ENCODE results near the gene GRM1. TPM values are rescaled to one million over a fixed set of nuclear protein-coding genes. Genes with fewer than 3 reads are reported as not detected.

The GRM1 gene
- total and polyA plus RNA-seq, 2 donors (not counting 1 experiment from before 2014, with no cell fraction given): 0.17 TPM; not detected in 1

DNA sequence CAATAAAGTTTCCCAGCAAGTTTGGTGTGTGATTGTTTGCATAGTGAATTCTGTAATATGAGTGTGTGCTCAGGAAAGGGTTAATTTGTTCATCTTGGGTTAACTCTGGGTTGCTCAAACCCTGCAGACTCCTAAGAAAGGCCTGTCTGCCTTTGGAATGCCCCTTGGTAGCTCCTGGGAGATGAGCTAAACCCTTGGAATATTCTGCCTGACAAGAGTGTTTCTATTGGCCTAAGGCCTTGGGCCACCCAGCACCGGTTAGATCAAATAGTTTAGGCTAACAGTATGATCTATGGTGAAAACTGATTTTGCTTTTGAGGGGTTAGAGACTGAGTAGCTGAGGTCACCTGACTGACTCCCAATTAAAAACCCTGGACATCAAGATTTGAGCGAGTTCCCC is 248.3 kb downstream of the GRM1 start:
- Histone ChIP-seq H4K20me1 (ENCODE audit: control insufficient read depth, extremely low read depth, insufficient read depth, low read length) (no peaks in the 10 kb centered on the region), H3K4me2 (ENCODE audit: extremely low read depth, insufficient read depth, low read length) (no peak overlapping the region), H3K4me1 (ENCODE audit: control insufficient read depth, extremely low read depth, insufficient read depth, low read length) (no peaks in the 10 kb centered on the region), H2AFZ (ENCODE audit: low read length) (no peak overlapping the region), H3K9me3 (ENCODE audit: control insufficient read depth, insufficient read depth, low read depth, low read length) (no peaks in the 10 kb centered on the region), H3K36me3 (ENCODE audit: control insufficient read depth, insufficient read depth, low read length) (no peaks in the 10 kb centered on the region), H3K27me3 (ENCODE audit: control insufficient read depth, insufficient read depth, low read length) (no peaks in the 10 kb centered on the region), H3K9ac (ENCODE audit: insufficient read depth, low read length) (no peak overlapping the region), H3K79me2 (ENCODE audit: control insufficient read depth, insufficient read depth, low read length) (no peaks in the 10 kb centered on the region), H3K4me3 (replicated peaks in 1 of 4; ENCODE audit: control extremely low read depth in 1 of 4, insufficient read depth in 1 of 4, low read depth in 3 of 4, low read length in 4 of 4) (no peak overlapping the region), H3K27ac (ENCODE audit: insufficient read depth, low read length) (no peak overlapping the region)
- no peak for TF ChIP-seq EZH2 (IDR thresholded peaks at IDR 0.05; ENCODE audit: low read length, missing control alignments)
- TF ChIP-seq, protein P1, sequence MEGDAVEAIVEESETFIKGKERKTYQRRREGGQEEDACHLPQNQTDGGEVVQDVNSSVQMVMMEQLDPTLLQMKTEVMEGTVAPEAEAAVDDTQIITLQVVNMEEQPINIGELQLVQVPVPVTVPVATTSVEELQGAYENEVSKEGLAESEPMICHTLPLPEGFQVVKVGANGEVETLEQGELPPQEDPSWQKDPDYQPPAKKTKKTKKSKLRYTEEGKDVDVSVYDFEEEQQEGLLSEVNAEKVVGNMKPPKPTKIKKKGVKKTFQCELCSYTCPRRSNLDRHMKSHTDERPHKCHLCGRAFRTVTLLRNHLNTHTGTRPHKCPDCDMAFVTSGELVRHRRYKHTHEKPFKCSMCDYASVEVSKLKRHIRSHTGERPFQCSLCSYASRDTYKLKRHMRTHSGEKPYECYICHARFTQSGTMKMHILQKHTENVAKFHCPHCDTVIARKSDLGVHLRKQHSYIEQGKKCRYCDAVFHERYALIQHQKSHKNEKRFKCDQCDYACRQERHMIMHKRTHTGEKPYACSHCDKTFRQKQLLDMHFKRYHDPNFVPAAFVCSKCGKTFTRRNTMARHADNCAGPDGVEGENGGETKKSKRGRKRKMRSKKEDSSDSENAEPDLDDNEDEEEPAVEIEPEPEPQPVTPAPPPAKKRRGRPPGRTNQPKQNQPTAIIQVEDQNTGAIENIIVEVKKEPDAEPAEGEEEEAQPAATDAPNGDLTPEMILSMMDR (conservative IDR thresholded peaks at IDR 0.05 in 1 of 2, IDR thresholded peaks at IDR 0.05 in 1 of 2; ENCODE audit: low read depth in 1 of 2, low read length in 2 of 2): no peak
- no peak for DNase-seq (ENCODE audit: low read depth in 2 of 2)

DNA sequence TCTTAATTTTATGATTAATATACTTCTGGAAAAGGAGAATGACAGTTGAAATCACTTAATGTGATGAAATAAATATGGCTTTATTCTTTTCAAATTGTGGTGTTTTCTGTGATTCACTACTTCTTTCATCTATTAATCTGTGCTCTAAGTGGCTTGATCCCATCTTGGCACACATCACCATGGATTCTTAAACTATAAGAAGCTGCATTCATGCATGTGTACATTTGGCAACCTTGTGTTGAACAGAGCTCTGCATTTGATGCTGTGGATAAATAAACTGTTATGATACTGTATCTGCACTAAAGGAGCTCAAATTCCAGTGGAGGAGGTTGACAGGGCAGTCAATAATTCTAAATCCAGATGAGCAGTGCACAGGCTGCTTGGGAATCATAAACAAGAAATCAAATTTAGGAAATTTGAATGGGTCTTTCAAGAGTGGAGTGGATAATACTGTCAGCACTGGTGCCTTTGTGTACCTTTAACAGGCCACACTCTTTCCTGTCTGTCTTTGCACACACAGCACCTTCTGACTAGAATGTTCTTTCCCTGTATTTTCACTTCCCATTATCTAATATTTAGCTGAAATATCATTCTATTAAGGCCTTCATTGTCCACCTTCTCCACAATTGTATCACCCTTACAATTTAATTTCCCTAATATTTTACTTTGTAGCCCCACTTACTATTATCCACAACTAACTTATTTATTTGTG is 252.9 kb downstream of the GRM1 start:
- no peak overlapping the region for H3K9ac ChIP-seq (ENCODE audit: insufficient read depth, low read length)
- H3K4me2 ChIP-seq (ENCODE audit: extremely low read depth, insufficient read depth, low read length): no peak overlapping the region
- H3K79me2 ChIP-seq (ENCODE audit: control insufficient read depth, insufficient read depth, low read length): no peaks in the 10 kb centered on the region
- no peaks in the 10 kb centered on the region for H4K20me1 ChIP-seq (ENCODE audit: control insufficient read depth, extremely low read depth, insufficient read depth, low read length)
- no peak overlapping the region for H3K27ac ChIP-seq (ENCODE audit: insufficient read depth, low read length)
- H3K4me3 ChIP-seq (replicated peaks in 1 of 4; ENCODE audit: control extremely low read depth in 1 of 4, insufficient read depth in 1 of 4, low read depth in 3 of 4, low read length in 4 of 4): no peak overlapping the region
- no peaks in the 10 kb centered on the region for H3K9me3 ChIP-seq (ENCODE audit: control insufficient read depth, insufficient read depth, low read depth, low read length)
- no peak overlapping the region for H2AFZ ChIP-seq (ENCODE audit: low read length)
- no peak for TF ChIP-seq EZH2 (IDR thresholded peaks at IDR 0.05; ENCODE audit: low read length, missing control alignments)
- TF ChIP-seq, protein P1 (conservative IDR thresholded peaks at IDR 0.05 in 1 of 2, IDR thresholded peaks at IDR 0.05 in 1 of 2; ENCODE audit: low read depth in 1 of 2, low read length in 2 of 2): no peak
- H3K27me3 ChIP-seq (ENCODE audit: control insufficient read depth, insufficient read depth, low read length): no peaks in the 10 kb centered on the region
- no peaks in the 10 kb centered on the region for H3K36me3 ChIP-seq (ENCODE audit: control insufficient read depth, insufficient read depth, low read length)
- no peaks in the 10 kb centered on the region for H3K4me1 ChIP-seq (ENCODE audit: control insufficient read depth, extremely low read depth, insufficient read depth, low read length)
- DNase-seq (ENCODE audit: low read depth in 2 of 2): no peak

DNA sequence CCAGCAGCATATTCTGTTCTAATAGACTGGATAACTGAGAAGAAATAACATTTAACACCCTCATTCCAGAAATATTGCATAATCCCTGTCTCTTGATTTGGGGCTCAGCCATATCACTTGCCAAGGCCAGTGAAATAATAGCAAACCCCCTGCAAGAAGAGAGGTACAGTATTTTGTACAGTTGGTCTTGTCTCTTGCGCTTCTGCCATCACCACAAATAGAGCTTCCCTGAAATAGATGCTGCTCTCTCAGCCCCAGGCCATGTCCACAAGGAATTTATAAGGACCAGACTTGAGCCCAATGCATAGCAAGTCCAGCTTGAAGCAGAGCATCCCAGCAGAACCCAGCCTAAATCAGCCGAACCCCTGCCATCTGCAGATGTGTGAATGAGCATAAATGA is 254.0 kb downstream of the GRM1 start:
- no peaks in the 10 kb centered on the region for H3K36me3 ChIP-seq (ENCODE audit: control insufficient read depth, insufficient read depth, low read length)
- H2AFZ ChIP-seq (ENCODE audit: low read length): no peak overlapping the region
- TF ChIP-seq, protein P1 (conservative IDR thresholded peaks at IDR 0.05 in 1 of 2, IDR thresholded peaks at IDR 0.05 in 1 of 2; ENCODE audit: low read depth in 1 of 2, low read length in 2 of 2): no peak
- no peak for TF ChIP-seq EZH2 (IDR thresholded peaks at IDR 0.05; ENCODE audit: low read length, missing control alignments)
- no peaks in the 10 kb centered on the region for H3K79me2 ChIP-seq (ENCODE audit: control insufficient read depth, insufficient read depth, low read length)
- no peaks in the 10 kb centered on the region for H4K20me1 ChIP-seq (ENCODE audit: control insufficient read depth, extremely low read depth, insufficient read depth, low read length)
- H3K4me2 ChIP-seq (ENCODE audit: extremely low read depth, insufficient read depth, low read length): no peak overlapping the region
- no peaks in the 10 kb centered on the region for H3K4me1 ChIP-seq (ENCODE audit: control insufficient read depth, extremely low read depth, insufficient read depth, low read length)
- H3K27ac ChIP-seq (ENCODE audit: insufficient read depth, low read length): no peak overlapping the region
- no peak overlapping the region for H3K4me3 ChIP-seq (replicated peaks in 1 of 4; ENCODE audit: control extremely low read depth in 1 of 4, insufficient read depth in 1 of 4, low read depth in 3 of 4, low read length in 4 of 4)
- H3K9me3 ChIP-seq (ENCODE audit: control insufficient read depth, insufficient read depth, low read depth, low read length): no peaks in the 10 kb centered on the region
- no peak for DNase-seq (ENCODE audit: low read depth in 2 of 2)
- no peaks in the 10 kb centered on the region for H3K27me3 ChIP-seq (ENCODE audit: control insufficient read depth, insufficient read depth, low read length)
- no peak overlapping the region for H3K9ac ChIP-seq (ENCODE audit: insufficient read depth, low read length)
